Sigmoid colon (tissue), 7 donors: ENCODE measurements around the gene ARMH3. TPM values are rescaled to one million over a fixed set of nuclear protein-coding genes. Genes with fewer than 3 reads are reported as not detected.
"Not testable (repeated sequence)": the region's sequence is repeated elsewhere in the genome, so short reads cannot be mapped to it uniquely, and the experiment has no call there.

ENCODE experiments used
- DNase-seq: peaks from one replicate; pipeline ENCODE4 v3.0.0-alpha.2; 2019
- H3K27ac ChIP-seq, 4 donors: fragments of 200-600 bp; sonication (generic); one replicate each; pipeline ENCODE4 v1.5.1; 2016 to 2019; ENCODE audit warnings: mild to moderate bottlenecking in 1 of 4
- H3K27me3 ChIP-seq, 3 donors: fragments of 200-600 bp; sonication (generic); one replicate each; pipeline ENCODE4 v1.5.1; 2019; ENCODE audit warnings: mild to moderate bottlenecking in 1 of 3
- H3K36me3 ChIP-seq, 4 donors: fragments of 200-600 bp; sonication (generic); one replicate each; pipeline ENCODE4 v1.5.1; 2016 to 2019
- H3K4me1 ChIP-seq, 4 donors: fragments of 200-600 bp; sonication (generic); one replicate each; pipeline ENCODE4 v1.5.1; 2017 to 2019
- H3K4me3 ChIP-seq, 4 donors: fragments of 200-600 bp; sonication (generic); one replicate each; pipeline ENCODE4 v1.5.1; 2017 to 2019; ENCODE audit warnings: mild to moderate bottlenecking in 2 of 4, moderate library complexity in 1 of 4
- H3K9me3 ChIP-seq, 4 donors: fragments of 200-600 bp in 3 of 4; sonication (generic) in 3 of 4; one replicate each; pipeline versions ENCODE4 v1.5.1 to v1.6.1; 2013 to 2019
- EP300 ChIP-seq, 4 donors: sonication (generic); formaldehyde crosslinking; IDR thresholded peaks; one replicate each; pipeline ENCODE4 v1.6.1; 2017; ENCODE audit warnings: antibody characterized with exemption in 4 of 4
- POLR2A ChIP-seq, 2 donors: fragments of 450-650 bp; IDR thresholded peaks; one replicate each; pipeline ENCODE4 v1.6.1; 2016; ENCODE audit warnings: antibody characterized with exemption in 2 of 2, mild to moderate bottlenecking in 2 of 2, moderate library complexity in 2 of 2
- POLR2AphosphoS5 ChIP-seq, 4 donors: sonication (generic); formaldehyde crosslinking; IDR thresholded peaks; one replicate each; pipeline ENCODE4 v1.6.1; 2017; ENCODE audit warnings: antibody characterized with exemption in 4 of 4
- WGBS, 2 donors: extraction: QIAGEN DNeasy Blood & Tissue Kit; methylation state at CpG; one replicate each; pipeline ENCODE4 v1.1.7; 2013; 5-methylcytosine and 5-hydroxymethylcytosine counted together
- intact Hi-C: fragments of 100-400 bp; cut with DNase I; formaldehyde crosslinking; loops from one replicate; pipeline ENCODE4 v1.15.1; 2023
- polyA plus RNA-seq, 3 donors: library from polyadenylated mRNA; stranded (reverse); fragments of 200-250 nt; gene quantifications; one replicate each; pipeline ENCODE4 v1.2.3, GENCODE V29; 2013
- total RNA-seq, 4 donors: library from RNA; depleted of rRNA; stranded (reverse); fragments of >200 nt; gene quantifications; one replicate each; pipeline ENCODE4 v1.1.0, GENCODE V29; 2016
- TF ChIP-seq, protein P1 (sequence below), 4 experiments: fragments of 450-650 bp in 3 of 4; fragments of 200-600 bp in 1 of 4; IDR thresholded peaks; one replicate each; pipeline ENCODE4 v1.5.1; 2016 to 2019; ENCODE audit warnings: antibody characterized with exemption in 4 of 4, mild to moderate bottlenecking in 3 of 4, moderate library complexity in 2 of 4
- donor health status: healthy with polysubstance abuse.
- donor health status: Bipolar disorder and iron deficiency.
- donor health status: healthy.

ARMH3 gene
- total and polyA plus RNA-seq, 7 donors = 17.4 to 23.2 (median 19.1) TPM

DNA sequence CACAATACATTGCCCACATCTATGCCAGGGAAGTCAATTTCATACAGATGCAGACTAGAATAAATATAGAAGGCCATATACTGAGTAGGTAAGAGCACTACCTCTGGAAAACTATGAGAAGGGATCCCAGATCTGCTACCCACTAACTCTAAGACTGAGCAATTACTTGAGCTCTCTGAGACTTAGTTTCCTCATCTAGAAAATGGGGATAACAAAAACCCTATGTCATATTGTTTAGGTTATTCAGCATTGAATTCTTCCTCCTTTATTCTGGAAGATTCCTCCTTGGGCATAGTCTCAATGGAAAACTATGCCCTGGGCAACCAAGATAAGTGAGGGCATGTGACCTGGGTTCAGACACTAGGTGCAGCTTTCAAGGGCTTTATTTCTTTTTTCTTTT is 4.0 kb upstream of the ARMH3 start:
- Histone ChIP-seq H3K9me3 (peaks cover 0 to 2% (median 0%) of the 10 kb centered on the region in 4 donors), H3K36me3 (no peaks in the 10 kb centered on the region), H3K4me3 (no peak overlapping the region), H3K27me3 (no peaks in the 10 kb centered on the region), H3K4me1 (peaks cover 0 to 10% (median 5%) of the 10 kb centered on the region in 4 donors), H3K27ac (no peak overlapping the region)
- intact Hi-C loops = no loop called here
- DNase-seq = no peak
- TF ChIP-seq, protein P1, sequence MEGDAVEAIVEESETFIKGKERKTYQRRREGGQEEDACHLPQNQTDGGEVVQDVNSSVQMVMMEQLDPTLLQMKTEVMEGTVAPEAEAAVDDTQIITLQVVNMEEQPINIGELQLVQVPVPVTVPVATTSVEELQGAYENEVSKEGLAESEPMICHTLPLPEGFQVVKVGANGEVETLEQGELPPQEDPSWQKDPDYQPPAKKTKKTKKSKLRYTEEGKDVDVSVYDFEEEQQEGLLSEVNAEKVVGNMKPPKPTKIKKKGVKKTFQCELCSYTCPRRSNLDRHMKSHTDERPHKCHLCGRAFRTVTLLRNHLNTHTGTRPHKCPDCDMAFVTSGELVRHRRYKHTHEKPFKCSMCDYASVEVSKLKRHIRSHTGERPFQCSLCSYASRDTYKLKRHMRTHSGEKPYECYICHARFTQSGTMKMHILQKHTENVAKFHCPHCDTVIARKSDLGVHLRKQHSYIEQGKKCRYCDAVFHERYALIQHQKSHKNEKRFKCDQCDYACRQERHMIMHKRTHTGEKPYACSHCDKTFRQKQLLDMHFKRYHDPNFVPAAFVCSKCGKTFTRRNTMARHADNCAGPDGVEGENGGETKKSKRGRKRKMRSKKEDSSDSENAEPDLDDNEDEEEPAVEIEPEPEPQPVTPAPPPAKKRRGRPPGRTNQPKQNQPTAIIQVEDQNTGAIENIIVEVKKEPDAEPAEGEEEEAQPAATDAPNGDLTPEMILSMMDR (IDR thresholded peaks at IDR 0.05) = no peak
- no peak for TF ChIP-seq EP300 (IDR thresholded peaks at IDR 0.05)
- TF ChIP-seq POLR2A (IDR thresholded peaks at IDR 0.05) = no peak
- no peak for TF ChIP-seq POLR2AphosphoS5 (IDR thresholded peaks at IDR 0.05)

DNA sequence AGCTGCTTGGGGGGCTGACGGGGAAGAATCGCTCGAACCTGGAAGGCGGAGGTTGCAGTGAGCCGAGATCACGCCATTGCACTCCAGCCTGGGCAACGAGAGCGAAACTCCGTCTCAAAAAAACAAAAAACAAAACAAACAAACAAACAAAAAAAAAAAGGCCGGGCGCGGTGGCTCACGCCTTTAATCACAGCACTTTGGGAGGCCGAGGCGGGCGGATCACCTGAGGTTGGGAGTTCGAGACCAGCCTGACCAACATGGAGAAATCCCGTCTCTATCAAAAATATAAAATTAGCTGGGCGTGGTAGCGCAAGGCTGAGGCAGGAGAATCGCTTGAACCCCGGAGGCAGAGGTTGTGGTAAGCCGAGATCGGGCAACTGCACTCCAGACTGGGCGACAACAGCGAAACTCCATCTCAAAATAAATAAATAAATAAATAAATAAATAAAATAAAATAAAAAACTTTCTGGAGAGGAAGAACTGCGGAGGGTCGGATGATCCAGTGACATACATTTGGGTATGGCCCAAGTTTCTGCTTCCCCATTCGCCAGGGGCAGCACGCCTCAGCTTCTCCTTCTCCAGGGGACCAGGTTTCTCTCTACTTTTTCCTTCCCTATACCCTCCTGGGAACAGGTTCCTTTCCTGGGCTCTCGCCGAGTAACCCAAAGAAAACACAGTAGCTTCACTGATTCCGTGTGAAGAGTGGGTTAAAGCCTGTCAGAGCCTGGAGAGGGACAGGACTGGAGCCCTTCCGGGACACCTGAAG is 909 bp downstream of the ARMH3 start:
- Histone ChIP-seq H3K4me1 (peaks cover 0 to 30% (median 28%) of the 10 kb centered on the region in 4 donors), H3K27ac (peak overlapping the region; percentile 87 to 97 (median 96)), H3K4me3 (peak overlapping the region; percentile 61 to 87 (median 86))
- H3K27me3 ChIP-seq, H3K9me3 ChIP-seq, DNase-seq, intact Hi-C loops, H3K36me3 ChIP-seq: not testable (repeated sequence)
- 59 to 67% methylated on average over 34 of the region's 34 CpGs for WGBS, 2 donors

DNA sequence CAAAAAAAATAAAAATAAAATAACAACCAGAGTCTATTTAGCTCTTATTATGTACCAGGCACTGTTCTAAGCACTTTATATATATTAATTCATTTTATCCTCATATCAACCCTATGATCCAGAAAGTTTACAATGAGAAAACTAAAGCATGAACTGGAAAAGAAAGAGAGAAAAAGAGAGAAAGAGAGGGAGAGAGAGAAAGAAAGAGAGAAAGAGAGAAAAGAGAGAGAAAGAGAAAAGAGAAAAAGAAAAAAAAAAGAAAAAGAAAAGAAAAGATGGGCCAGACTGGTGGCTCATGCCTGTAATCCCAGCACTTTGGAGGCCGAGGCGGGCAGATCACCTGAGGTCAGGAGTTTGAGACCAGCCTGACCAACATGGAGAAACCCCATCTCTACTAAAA is 9.9 kb downstream of the ARMH3 start:
- no peak for DNase-seq
- Histone ChIP-seq H3K27me3 (no peaks in the 10 kb centered on the region), H3K4me1 (peaks cover 0 to 4% (median under 1%) of the 10 kb centered on the region in 4 donors), H3K4me3 (no peak overlapping the region), H3K9me3 (no peaks in the 10 kb centered on the region), H3K27ac (no peak overlapping the region), H3K36me3 (no peaks in the 10 kb centered on the region)
- WGBS, 2 donors = 97 to 100% methylated on average over 2 of the region's 2 CpGs
- intact Hi-C loops = no loop called here
- TF ChIP-seq POLR2AphosphoS5 (IDR thresholded peaks at IDR 0.05) (no peak), POLR2A (IDR thresholded peaks at IDR 0.05) (no peak), EP300 (IDR thresholded peaks at IDR 0.05) (no peak)
- TF ChIP-seq, protein P1 (IDR thresholded peaks at IDR 0.05) = no peak

DNA sequence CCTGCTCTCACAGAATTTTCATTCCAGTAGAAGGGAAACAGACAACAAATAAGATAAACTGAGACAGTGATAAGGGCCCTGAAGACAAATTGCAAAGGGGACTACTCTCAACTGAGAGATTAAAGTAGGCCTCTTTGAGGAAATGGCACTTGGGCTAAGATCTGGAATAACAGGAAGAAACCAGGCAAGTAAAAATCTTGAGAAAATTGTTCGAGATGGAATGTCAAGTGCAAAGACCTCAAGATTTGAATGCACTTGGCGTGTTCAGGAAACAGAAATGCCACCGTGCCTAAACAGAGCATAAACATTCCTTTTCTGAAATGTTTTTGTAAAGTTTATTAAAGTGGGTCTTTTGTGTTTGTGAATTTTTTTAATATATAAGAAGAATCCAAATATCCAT is 10.7 kb downstream of the ARMH3 start:
- H3K27me3 ChIP-seq = no peaks in the 10 kb centered on the region
- peaks cover 0 to 10% (median 4%) of the 10 kb centered on the region in 4 donors for H3K4me1 ChIP-seq
- H3K27ac ChIP-seq = no peak overlapping the region
- no peaks in the 10 kb centered on the region for H3K9me3 ChIP-seq
- no peak for DNase-seq
- no peaks in the 10 kb centered on the region for H3K36me3 ChIP-seq
- WGBS, 2 donors = 74 to 87% methylated on average over 3 of the region's 3 CpGs
- TF ChIP-seq POLR2A (IDR thresholded peaks at IDR 0.05) (no peak), EP300 (IDR thresholded peaks at IDR 0.05) (no peak)
- TF ChIP-seq, protein P1 (IDR thresholded peaks at IDR 0.05) = no peak
- no peak overlapping the region for H3K4me3 ChIP-seq
- intact Hi-C loops = no loop called here

DNA sequence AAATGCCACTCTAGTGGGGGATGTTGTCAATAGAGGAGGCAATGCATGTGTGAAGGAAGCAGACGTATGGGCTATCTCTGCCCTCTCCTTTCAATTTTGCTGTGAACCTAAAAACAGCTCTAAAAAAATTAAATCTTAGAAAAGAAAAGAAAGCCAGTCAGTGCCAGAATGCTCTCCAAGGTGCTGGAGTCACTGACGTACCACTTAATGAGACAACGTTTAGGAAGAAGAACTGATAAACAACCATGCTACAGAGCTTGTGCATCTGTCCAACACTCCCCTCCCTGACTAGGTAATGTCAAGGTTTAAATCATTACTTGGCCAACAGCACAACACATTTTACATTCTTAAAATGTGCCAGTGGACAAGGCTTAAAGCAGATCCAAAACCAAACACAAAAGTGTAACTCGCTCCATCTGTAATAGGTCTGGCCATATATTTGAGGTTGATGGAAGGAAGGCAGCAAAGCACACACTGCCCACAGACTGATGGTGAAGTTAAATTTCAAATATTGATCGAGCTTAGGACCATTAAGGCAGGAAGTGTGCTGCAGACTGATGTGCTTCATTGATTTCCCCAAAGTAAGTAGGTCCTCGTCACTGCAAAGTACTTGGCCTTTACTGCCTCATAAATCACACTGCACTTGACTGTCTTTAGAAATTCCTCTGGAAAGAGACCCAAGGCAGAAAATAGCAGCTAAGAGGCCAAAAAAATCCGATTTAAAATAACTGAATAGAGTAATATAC is 15.5 kb downstream of the ARMH3 start:
- Histone ChIP-seq H3K36me3 (peaks cover 0 to 30% (median 2%) of the 10 kb centered on the region in 4 donors), H3K27me3 (no peaks in the 10 kb centered on the region), H3K4me1 (peaks cover 0 to 12% (median 4%) of the 10 kb centered on the region in 4 donors), H3K4me3 (no peak overlapping the region), H3K9me3 (no peaks in the 10 kb centered on the region), H3K27ac (no peak overlapping the region)
- TF ChIP-seq POLR2A (IDR thresholded peaks at IDR 0.05) (no peak), EP300 (IDR thresholded peaks at IDR 0.05) (no peak), POLR2AphosphoS5 (IDR thresholded peaks at IDR 0.05) (no peak)
- TF ChIP-seq, protein P1 (IDR thresholded peaks at IDR 0.05) = no peak
- no peak for DNase-seq
- WGBS, 2 donors = 68 to 80% methylated on average over 7 of the region's 7 CpGs
- intact Hi-C loops = no loop called here
